Vagina (tissue), 2 donors: ENCODE measurements around the gene GALNT17.

ENCODE experiments used
- CTCF ChIP-seq, 3 experiments: fragments of 450-650 bp in 2 of 3; fragments of 200-600 bp in 1 of 3; sonication (generic) in 1 of 3; IDR thresholded peaks; one replicate each; pipeline ENCODE4 v1.5.1; 2017 to 2019; ENCODE audit warnings: antibody characterized with exemption in 3 of 3, mild to moderate bottlenecking in 2 of 3, moderate library complexity in 2 of 3
- POLR2A ChIP-seq, 2 donors: fragments of 450-650 bp; IDR thresholded peaks; one replicate each; pipeline ENCODE4 v1.6.1; 2017; ENCODE audit warnings: antibody characterized with exemption in 2 of 2, mild to moderate bottlenecking in 2 of 2, moderate library complexity in 2 of 2
- POLR2AphosphoS5 ChIP-seq, 2 donors: sonication (generic); formaldehyde crosslinking; IDR thresholded peaks; one replicate each; pipeline ENCODE4 v1.9.0; 2017; ENCODE audit warnings: antibody characterized with exemption in 2 of 2, mild to moderate bottlenecking in 2 of 2, low read depth in 1 of 2; ENCODE audit not compliant: insufficient read depth in 1 of 2

DNA sequence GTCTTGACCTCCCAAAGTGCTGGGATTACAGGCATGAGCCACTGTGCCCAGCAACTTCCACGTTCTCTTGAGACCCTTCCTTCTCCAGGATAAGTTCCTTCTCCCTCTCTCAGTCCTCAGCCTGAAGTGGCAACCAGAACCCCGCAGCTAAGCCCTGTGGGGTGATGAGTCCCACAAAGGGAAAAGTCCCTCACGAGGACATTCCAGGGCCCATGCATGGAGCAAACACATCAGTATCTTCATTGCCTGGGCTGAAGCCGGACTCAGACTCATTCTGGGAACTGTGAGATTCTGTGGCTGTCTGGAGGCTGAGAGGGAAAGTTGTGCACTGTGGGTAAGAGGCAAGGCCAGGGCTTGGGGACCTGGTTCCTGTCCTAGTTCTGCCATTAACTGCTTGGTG, 622.9 kb downstream of the GALNT17 start:
- TF ChIP-seq POLR2A (IDR thresholded peaks at IDR 0.05) (no peak), CTCF (IDR thresholded peaks at IDR 0.05) (no peak), POLR2AphosphoS5 (IDR thresholded peaks at IDR 0.05; ENCODE audit: insufficient read depth in 1 of 2, low read depth in 1 of 2) (no peak)
